Measurements from ENCODE around the gene SEC11C.

Gene SEC11C

DNA sequence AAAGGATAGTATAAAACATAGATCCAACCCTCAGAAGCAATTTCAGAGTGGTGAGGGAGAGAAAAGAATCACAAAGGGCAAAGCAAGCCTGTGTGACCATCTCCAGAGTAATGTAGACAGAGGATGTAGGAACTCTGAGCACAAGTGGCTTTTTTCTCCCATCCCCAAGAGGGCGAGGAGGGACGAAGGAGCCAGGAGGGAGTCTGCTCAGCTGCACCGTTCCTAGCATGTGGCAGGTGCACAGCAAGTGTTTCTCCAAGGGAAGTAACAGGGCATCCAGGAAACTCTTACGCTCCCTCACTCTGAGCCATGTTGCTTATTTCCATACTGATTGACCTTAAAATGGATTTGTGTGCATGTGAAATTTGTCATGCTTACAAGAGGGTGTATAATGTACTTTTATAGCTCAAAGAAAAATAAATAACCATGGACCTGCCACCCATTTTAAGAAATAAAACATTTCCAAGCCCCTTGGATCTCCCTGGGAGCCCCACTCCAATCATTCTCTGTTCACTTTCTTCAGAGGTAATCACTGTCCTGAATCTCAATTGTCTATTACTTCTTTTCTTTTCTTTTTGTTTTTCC, 37.8 kb upstream of the SEC11C start:
- TF ChIP-seq MYC (IDR thresholded peaks at IDR 0.05; ENCODE audit: low read depth, low read length) (no peak), POLR2A (IDR thresholded peaks at IDR 0.05; ENCODE audit: extremely low read depth, insufficient read length) (no peak)
- TF ChIP-seq, protein P1, sequence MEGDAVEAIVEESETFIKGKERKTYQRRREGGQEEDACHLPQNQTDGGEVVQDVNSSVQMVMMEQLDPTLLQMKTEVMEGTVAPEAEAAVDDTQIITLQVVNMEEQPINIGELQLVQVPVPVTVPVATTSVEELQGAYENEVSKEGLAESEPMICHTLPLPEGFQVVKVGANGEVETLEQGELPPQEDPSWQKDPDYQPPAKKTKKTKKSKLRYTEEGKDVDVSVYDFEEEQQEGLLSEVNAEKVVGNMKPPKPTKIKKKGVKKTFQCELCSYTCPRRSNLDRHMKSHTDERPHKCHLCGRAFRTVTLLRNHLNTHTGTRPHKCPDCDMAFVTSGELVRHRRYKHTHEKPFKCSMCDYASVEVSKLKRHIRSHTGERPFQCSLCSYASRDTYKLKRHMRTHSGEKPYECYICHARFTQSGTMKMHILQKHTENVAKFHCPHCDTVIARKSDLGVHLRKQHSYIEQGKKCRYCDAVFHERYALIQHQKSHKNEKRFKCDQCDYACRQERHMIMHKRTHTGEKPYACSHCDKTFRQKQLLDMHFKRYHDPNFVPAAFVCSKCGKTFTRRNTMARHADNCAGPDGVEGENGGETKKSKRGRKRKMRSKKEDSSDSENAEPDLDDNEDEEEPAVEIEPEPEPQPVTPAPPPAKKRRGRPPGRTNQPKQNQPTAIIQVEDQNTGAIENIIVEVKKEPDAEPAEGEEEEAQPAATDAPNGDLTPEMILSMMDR (IDR thresholded peaks at IDR 0.05; ENCODE audit: low read depth, low read length): no peak
- TF ChIP-seq, protein P2, sequence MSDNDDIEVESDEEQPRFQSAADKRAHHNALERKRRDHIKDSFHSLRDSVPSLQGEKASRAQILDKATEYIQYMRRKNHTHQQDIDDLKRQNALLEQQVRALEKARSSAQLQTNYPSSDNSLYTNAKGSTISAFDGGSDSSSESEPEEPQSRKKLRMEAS (IDR thresholded peaks at IDR 0.05; ENCODE audit: low read depth, low read length): no peak
- no peak overlapping the region for H3K4me3 ChIP-seq (ENCODE audit: low read depth, low read length)
- DNase-seq (ENCODE audit: low read depth): no peak

DNA sequence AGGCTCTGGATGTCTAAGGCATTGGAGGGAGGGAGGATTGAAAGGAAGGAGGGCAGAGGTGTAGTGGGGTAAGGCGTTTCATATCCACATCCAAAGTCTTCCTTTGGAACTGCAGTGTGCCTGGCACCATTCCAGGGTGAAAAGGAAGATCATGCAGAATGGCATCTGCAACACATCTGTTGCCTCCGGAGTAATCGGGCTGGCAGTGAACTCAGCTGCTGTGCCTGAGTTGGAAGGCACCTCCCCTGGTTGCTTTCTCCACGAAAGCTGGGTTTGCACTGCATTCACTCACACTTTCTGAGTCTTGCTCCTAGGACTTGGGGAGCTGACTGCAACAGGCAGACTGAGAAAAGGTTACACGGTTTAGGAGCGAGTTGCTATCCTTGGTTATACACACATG, 30.3 kb upstream of the SEC11C start:
- no peak for DNase-seq (ENCODE audit: low read depth)
- no peak for TF ChIP-seq POLR2A (IDR thresholded peaks at IDR 0.05; ENCODE audit: extremely low read depth, insufficient read length)
- TF ChIP-seq, protein P1 (IDR thresholded peaks at IDR 0.05; ENCODE audit: low read depth, low read length): no peak
- TF ChIP-seq, protein P2 (IDR thresholded peaks at IDR 0.05; ENCODE audit: low read depth, low read length): no peak
- no peak for TF ChIP-seq MYC (IDR thresholded peaks at IDR 0.05; ENCODE audit: low read depth, low read length)
- no peak overlapping the region for H3K4me3 ChIP-seq (ENCODE audit: low read depth, low read length)

DNA sequence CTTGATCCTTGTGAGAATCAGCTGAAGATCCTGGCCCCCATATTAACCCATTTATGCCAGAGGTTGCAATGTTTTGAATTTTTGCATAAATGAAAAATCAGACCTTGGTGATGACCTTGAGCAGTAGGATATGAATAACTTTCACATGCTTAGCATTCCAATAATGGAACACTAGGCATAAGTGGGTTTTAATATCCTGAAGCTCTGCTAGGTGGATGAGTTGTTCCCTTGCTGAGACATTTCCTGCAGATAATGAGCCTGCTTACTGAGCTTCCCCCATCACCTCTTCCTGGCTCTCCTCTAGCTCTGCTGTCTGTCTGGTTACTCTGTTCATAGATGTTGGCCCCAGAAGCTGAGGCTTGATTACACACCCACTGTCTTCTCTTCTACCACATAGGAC, 25.5 kb upstream of the SEC11C start:
- TF ChIP-seq, protein P1 (IDR thresholded peaks at IDR 0.05; ENCODE audit: low read depth, low read length): no peak
- no peak for TF ChIP-seq MYC (IDR thresholded peaks at IDR 0.05; ENCODE audit: low read depth, low read length)
- TF ChIP-seq, protein P2 (IDR thresholded peaks at IDR 0.05; ENCODE audit: low read depth, low read length): no peak
- TF ChIP-seq POLR2A (IDR thresholded peaks at IDR 0.05; ENCODE audit: extremely low read depth, insufficient read length): no peak
- H3K4me3 ChIP-seq (ENCODE audit: low read depth, low read length): no peak overlapping the region
- no peak for DNase-seq (ENCODE audit: low read depth)

DNA sequence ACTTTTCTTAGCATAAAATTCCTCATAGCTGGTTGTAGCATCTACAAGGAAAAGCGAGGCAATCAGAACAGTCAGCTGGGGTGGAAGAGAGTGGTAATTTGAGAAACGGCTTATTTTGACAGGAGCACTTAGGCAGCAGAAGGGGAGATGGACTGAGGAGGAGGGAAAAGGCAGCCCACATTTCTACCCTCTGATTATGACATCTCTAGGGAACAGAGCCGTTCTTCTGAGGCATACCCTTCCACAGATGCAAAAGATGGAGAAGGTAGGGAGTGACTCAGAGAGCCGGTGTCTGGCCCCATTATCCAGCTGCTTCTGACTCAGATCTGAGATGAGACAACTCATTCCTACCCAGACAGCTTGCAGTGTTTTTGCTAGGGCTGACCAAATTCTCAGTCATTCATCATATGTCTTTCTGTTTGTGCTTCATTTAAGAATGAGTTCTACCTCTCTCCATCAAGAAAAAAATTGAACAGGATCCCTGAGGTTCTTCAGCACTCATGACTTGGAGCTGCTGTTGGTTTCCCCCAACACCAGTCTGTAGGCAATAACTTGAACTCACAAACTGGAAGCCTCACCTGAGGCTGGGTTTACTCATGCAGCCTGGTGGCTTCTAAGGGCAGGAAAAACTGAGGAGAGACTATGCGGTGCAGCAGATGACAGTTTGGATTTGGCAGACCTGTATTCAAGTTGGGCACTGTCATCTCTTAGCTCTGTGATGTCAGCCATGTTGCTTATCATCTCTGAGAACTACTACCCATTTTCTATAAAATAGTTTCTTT, 15.9 kb upstream of the SEC11C start:
- no peak overlapping the region for H3K4me3 ChIP-seq (ENCODE audit: low read depth, low read length)
- TF ChIP-seq MYC (IDR thresholded peaks at IDR 0.05; ENCODE audit: low read depth, low read length) (no peak), POLR2A (IDR thresholded peaks at IDR 0.05; ENCODE audit: extremely low read depth, insufficient read length) (no peak)
- TF ChIP-seq, protein P1 (IDR thresholded peaks at IDR 0.05; ENCODE audit: low read depth, low read length): no peak
- TF ChIP-seq, protein P2 (IDR thresholded peaks at IDR 0.05; ENCODE audit: low read depth, low read length): no peak
- no peak for DNase-seq (ENCODE audit: low read depth)

DNA sequence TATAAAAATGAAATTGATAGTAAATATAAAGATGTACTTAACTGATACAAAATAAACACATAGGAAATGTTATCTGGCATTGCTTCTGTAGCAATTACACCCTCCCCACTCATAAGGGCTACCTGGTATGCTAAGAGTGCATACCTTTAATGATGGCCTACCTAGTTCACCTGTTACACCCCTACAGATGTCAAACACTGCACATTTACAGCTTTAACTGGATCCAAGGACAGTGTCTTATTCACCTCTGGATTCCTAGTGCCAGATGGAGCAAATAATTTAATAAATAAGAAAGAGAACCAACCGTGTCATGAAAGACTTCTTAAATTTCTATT, 15.3 kb upstream of the SEC11C start:
- no peak overlapping the region for H3K4me3 ChIP-seq (ENCODE audit: low read depth, low read length)
- no peak for TF ChIP-seq MYC (IDR thresholded peaks at IDR 0.05; ENCODE audit: low read depth, low read length)
- TF ChIP-seq, protein P1 (IDR thresholded peaks at IDR 0.05; ENCODE audit: low read depth, low read length): no peak
- DNase-seq (ENCODE audit: low read depth): no peak

Measured in NB4 (cell line).